DND-41 (cell line): ENCODE data around the gene GRIN2A.
"Not testable (repeated sequence)": the region's sequence is repeated elsewhere in the genome, so short reads cannot be mapped to it uniquely, and the experiment has no call there.

ENCODE experiments used
- ATAC-seq: fragments of 200-7000 bp; cut with Tn5 transposase; 3 replicates; pipeline ENCODE4 v1.9.1; 2021; ENCODE audit warnings: low read depth; ENCODE audit not compliant: insufficient read depth
- DNase-seq: peaks from one replicate; pipeline ENCODE4 v3.0.0-alpha.2; 2020
- H2AFZ ChIP-seq: 2 replicates; pipeline ENCODE4 v1.6.0; 2012; ENCODE audit warnings: low read depth, low read length
- H3K27ac ChIP-seq: 2 replicates; pipeline ENCODE4 v1.5.1; 2012; ENCODE audit warnings: low read length, inconsistent platforms
- H3K27me3 ChIP-seq: fragments of 200-600 bp; sonication (generic); 2 replicates; pipeline ENCODE4 v1.6.0; 2012; ENCODE audit warnings: low read length, mild to moderate bottlenecking, inconsistent platforms; ENCODE audit not compliant: insufficient read depth, poor library complexity
- H3K36me3 ChIP-seq: 2 replicates; pipeline ENCODE4 v1.5.1; 2012; ENCODE audit warnings: low read length, inconsistent platforms; ENCODE audit not compliant: insufficient read depth
- H3K4me1 ChIP-seq: 2 replicates; pipeline ENCODE4 v1.5.1; 2012; ENCODE audit warnings: mild to moderate bottlenecking, low read length; ENCODE audit not compliant: insufficient read depth
- H3K4me2 ChIP-seq: 2 replicates; pipeline ENCODE4 v1.6.0; 2012; ENCODE audit warnings: mild to moderate bottlenecking, moderate library complexity, low read length, inconsistent platforms; ENCODE audit not compliant: insufficient read depth
- H3K4me3 ChIP-seq, 2 experiments: fragments of 200-600 bp in 1 of 2; shearing (Covaris generic) in 1 of 2; 2 replicates each; pipeline ENCODE4 v1.5.1; 2012 to 2016; ENCODE audit warnings: inconsistent platforms in 2 of 2, low read length in 2 of 2, mild to moderate bottlenecking in 2 of 2, low read depth in 1 of 2, moderate library complexity in 1 of 2
- H3K79me2 ChIP-seq: 2 replicates; pipeline ENCODE4 v1.6.0; 2012; ENCODE audit warnings: low read length, inconsistent platforms; ENCODE audit not compliant: insufficient read depth
- H3K9ac ChIP-seq: 2 replicates; pipeline ENCODE4 v1.6.0; 2012; ENCODE audit warnings: low read depth, mild to moderate bottlenecking, inconsistent platforms, low read length, moderate library complexity
- H3K9me3 ChIP-seq: 2 replicates; pipeline ENCODE4 v1.5.1; 2012; ENCODE audit warnings: low read length, moderate library complexity, mild to moderate bottlenecking, inconsistent platforms; ENCODE audit not compliant: insufficient read depth, severe bottlenecking
- H4K20me1 ChIP-seq: 2 replicates; pipeline ENCODE4 v1.6.0; 2012; ENCODE audit warnings: low read length; ENCODE audit not compliant: insufficient read depth
- CTCF ChIP-seq: IDR thresholded peaks from 2 replicates; pipeline ENCODE4 v1.5.1; 2012; ENCODE audit warnings: borderline replicate concordance, low read length, moderate library complexity, mild to moderate bottlenecking; ENCODE audit not compliant: poor library complexity, severe bottlenecking; ENCODE audit errors: extremely low read depth
- EZH2 ChIP-seq: IDR thresholded peaks from 3 replicates; pipeline ENCODE4 v1.6.1; 2012; ENCODE audit warnings: borderline replicate concordance, low read depth, mild to moderate bottlenecking, moderate library complexity, low read length, inconsistent platforms; ENCODE audit not compliant: severe bottlenecking

The GRIN2A gene

GRCh38 chr16:9885876-9886275 is 296.4 kb downstream of the GRIN2A start:
- TF ChIP-seq CTCF = no peak
- no peak for TF ChIP-seq EZH2
- H3K4me3 ChIP-seq = no peak overlapping the region
- H3K36me3 ChIP-seq = no peaks in the 10 kb centered on the region
- H2AFZ ChIP-seq = no peak overlapping the region
- no peak overlapping the region for H3K4me2 ChIP-seq
- no peaks in the 10 kb centered on the region for H4K20me1 ChIP-seq
- no peak overlapping the region for H3K9ac ChIP-seq
- H3K79me2 ChIP-seq = no peaks in the 10 kb centered on the region
- no peaks in the 10 kb centered on the region for H3K9me3 ChIP-seq
- ATAC-seq (no peak), DNase-seq (no peak)
- H3K27me3 ChIP-seq = no peaks in the 10 kb centered on the region
- no peaks in the 10 kb centered on the region for H3K4me1 ChIP-seq
- no peak overlapping the region for H3K27ac ChIP-seq

- Histone ChIP-seq H3K9ac (no peak overlapping the region), H3K36me3 (no peaks in the 10 kb centered on the region), H3K27ac (no peak overlapping the region), H3K9me3 (no peaks in the 10 kb centered on the region), H3K27me3 (no peaks in the 10 kb centered on the region), H3K4me3 (no peak overlapping the region), H3K79me2 (no peaks in the 10 kb centered on the region), H4K20me1 (no peaks in the 10 kb centered on the region), H2AFZ (no peak overlapping the region), H3K4me1 (no peaks in the 10 kb centered on the region), H3K4me2 (no peak overlapping the region)
- ATAC-seq = no peak
- DNase-seq = no peak
- TF ChIP-seq CTCF (no peak), EZH2 (no peak)
Measured at GRCh38 chr16:9885467-9885866, 296.8 kb downstream of the GRIN2A start.

GRCh38 chr16:9875981-9876380 is 306.2 kb downstream of the GRIN2A start:
- not testable (repeated sequence) for H3K4me2 ChIP-seq, H4K20me1 ChIP-seq, ATAC-seq, DNase-seq, H3K27ac ChIP-seq, H3K36me3 ChIP-seq, H3K4me3 ChIP-seq, H3K4me1 ChIP-seq, H3K27me3 ChIP-seq, H2AFZ ChIP-seq, H3K9ac ChIP-seq, H3K79me2 ChIP-seq, H3K9me3 ChIP-seq

- no peak overlapping the region for H3K9ac ChIP-seq
- no peaks in the 10 kb centered on the region for H3K27me3 ChIP-seq
- no peaks in the 10 kb centered on the region for H3K36me3 ChIP-seq
- H3K27ac ChIP-seq = no peak overlapping the region
- H3K4me2 ChIP-seq = no peak overlapping the region
- no peaks in the 10 kb centered on the region for H4K20me1 ChIP-seq
- no peak for TF ChIP-seq CTCF
- no peak for TF ChIP-seq EZH2
- no peak for ATAC-seq
- no peak for DNase-seq
- no peaks in the 10 kb centered on the region for H3K79me2 ChIP-seq
- no peaks in the 10 kb centered on the region for H3K4me1 ChIP-seq
- no peak overlapping the region for H2AFZ ChIP-seq
- no peaks in the 10 kb centered on the region for H3K9me3 ChIP-seq
- no peak overlapping the region for H3K4me3 ChIP-seq
Measured at GRCh38 chr16:9874219-9874618, 308.0 kb downstream of the GRIN2A start.
